Parathyroid adenoma (tissue), 2 donors: ENCODE measurements around the gene SPRED3.

ENCODE experiments used
- H2AFZ ChIP-seq: fragments of 300-600 bp; sonication (generic); one replicate; pipeline ENCODE4 v1.7.0; 2017; ENCODE audit warnings: antibody characterized with exemption, mild to moderate bottlenecking
- H3K27ac ChIP-seq: fragments of 300-600 bp; sonication (generic); one replicate; pipeline ENCODE4 v1.7.0; 2017
- H3K27me3 ChIP-seq: fragments of 300-600 bp; sonication (generic); one replicate; pipeline ENCODE4 v1.7.0; 2017; ENCODE audit warnings: low read length; ENCODE audit not compliant: control insufficient read depth, insufficient read depth
- H3K36me3 ChIP-seq: fragments of 300-600 bp; sonication (generic); one replicate; pipeline ENCODE4 v1.7.0; 2017; ENCODE audit warnings: low read length; ENCODE audit not compliant: control insufficient read depth, insufficient read depth
- H3K4me1 ChIP-seq: fragments of 300-600 bp; sonication (generic); one replicate; pipeline ENCODE4 v1.7.0; 2017; ENCODE audit warnings: control low read depth
- H3K4me2 ChIP-seq: fragments of 300-600 bp; sonication (generic); one replicate; pipeline ENCODE4 v1.7.0; 2017; ENCODE audit warnings: low read length
- H3K4me3 ChIP-seq: fragments of 300-600 bp; sonication (generic); one replicate; pipeline ENCODE4 v1.7.0; 2017; ENCODE audit warnings: low read depth, low read length
- H3K79me2 ChIP-seq: fragments of 300-600 bp; sonication (generic); one replicate; pipeline ENCODE4 v1.7.0; 2017; ENCODE audit warnings: control low read depth
- H3K9ac ChIP-seq: fragments of 300-600 bp; sonication (generic); one replicate; pipeline ENCODE4 v1.7.0; 2017; ENCODE audit warnings: mild to moderate bottlenecking
- H3K9me3 ChIP-seq: fragments of 300-600 bp; sonication (generic); one replicate; pipeline ENCODE4 v1.7.0; 2017; ENCODE audit warnings: low read length; ENCODE audit not compliant: control insufficient read depth
- CTCF ChIP-seq: fragments of 300-600 bp; sonication (generic); IDR thresholded peaks from one replicate; pipeline ENCODE4 v1.7.0; 2017; ENCODE audit warnings: antibody characterized with exemption, mild to moderate bottlenecking
- donor health status: primary hyperparathyroidism.

SPRED3 gene

GRCh38 chr19:38389101-38389925, 816 bp downstream of the SPRED3 start:
- TF ChIP-seq CTCF: no peak
- H3K4me2 ChIP-seq: peak overlapping the region; percentile 99
- peak overlapping the region; percentile 88 for H2AFZ ChIP-seq
- H3K9me3 ChIP-seq: no peaks in the 10 kb centered on the region
- H3K27ac ChIP-seq: peak overlapping the region; percentile 48
- H3K79me2 ChIP-seq: no peaks in the 10 kb centered on the region
- peak overlapping the region; percentile 87 for H3K4me3 ChIP-seq
- H3K4me1 ChIP-seq: no peaks in the 10 kb centered on the region
- H3K27me3 ChIP-seq: no peaks in the 10 kb centered on the region
- H3K9ac ChIP-seq: no peak overlapping the region
- H3K36me3 ChIP-seq: no peaks in the 10 kb centered on the region

- no peaks in the 10 kb centered on the region for H3K36me3 ChIP-seq
- no peaks in the 10 kb centered on the region for H3K4me1 ChIP-seq
- H3K27ac ChIP-seq: no peak overlapping the region
- TF ChIP-seq CTCF: no peak
- no peak overlapping the region for H3K4me2 ChIP-seq
- H3K27me3 ChIP-seq: no peaks in the 10 kb centered on the region
- H3K9ac ChIP-seq: no peak overlapping the region
- no peaks in the 10 kb centered on the region for H3K79me2 ChIP-seq
- H2AFZ ChIP-seq: no peak overlapping the region
- H3K9me3 ChIP-seq: no peaks in the 10 kb centered on the region
- H3K4me3 ChIP-seq: no peak overlapping the region
Observed at GRCh38 chr19:38389957-38390924, 1.7 kb downstream of the SPRED3 start.

- Histone ChIP-seq H3K79me2 (no peaks in the 10 kb centered on the region), H3K9ac (no peak overlapping the region), H2AFZ (no peak overlapping the region), H3K4me3 (no peak overlapping the region), H3K27me3 (no peaks in the 10 kb centered on the region), H3K9me3 (no peaks in the 10 kb centered on the region), H3K4me1 (no peaks in the 10 kb centered on the region), H3K36me3 (no peaks in the 10 kb centered on the region), H3K27ac (no peak overlapping the region), H3K4me2 (no peak overlapping the region)
- no peak for TF ChIP-seq CTCF
Observed at GRCh38 chr19:38391911-38392464, 3.5 kb downstream of the SPRED3 start.

GRCh38 chr19:38392707-38393308, 4.3 kb downstream of the SPRED3 start:
- no peaks in the 10 kb centered on the region for H3K79me2 ChIP-seq
- no peaks in the 10 kb centered on the region for H3K9me3 ChIP-seq
- TF ChIP-seq CTCF: no peak
- H3K9ac ChIP-seq: no peak overlapping the region
- H3K4me1 ChIP-seq: no peaks in the 10 kb centered on the region
- H2AFZ ChIP-seq: no peak overlapping the region
- no peak overlapping the region for H3K4me3 ChIP-seq
- H3K36me3 ChIP-seq: no peaks in the 10 kb centered on the region
- no peak overlapping the region for H3K4me2 ChIP-seq
- H3K27ac ChIP-seq: no peak overlapping the region
- no peaks in the 10 kb centered on the region for H3K27me3 ChIP-seq
